Bronchial epithelial cell (primary cell): ENCODE measurements around the gene DDX42. TPM values are rescaled to one million over a fixed set of nuclear protein-coding genes. Genes with fewer than 3 reads are reported as not detected.
"Not testable (repeated sequence)": the region's sequence is repeated elsewhere in the genome, so short reads cannot be mapped to it uniquely, and the experiment has no call there.

ENCODE experiments used
- DNase-seq: peaks from one replicate; pipeline ENCODE4 v3.0.0-alpha.2; 2010; ENCODE audit warnings: low read depth
- FAIRE-seq: peaks from 2 replicates; lab custom pipeline; 2011; peaks lifted over from hg19 to GRCh38; lab: Jason Lieb, UNC
- H3K27me3 ChIP-seq: 2 replicates; pipeline ENCODE4 v1.5.1; 2011; ENCODE audit warnings: low read length; ENCODE audit not compliant: control insufficient read depth, insufficient read depth
- H3K36me3 ChIP-seq: 2 replicates; pipeline ENCODE4 v1.5.1; 2011; ENCODE audit warnings: low read length; ENCODE audit not compliant: control insufficient read depth, insufficient read depth
- H3K4me3 ChIP-seq: 2 replicates; pipeline ENCODE4 v1.5.1; 2011; ENCODE audit warnings: mild to moderate bottlenecking, low read depth, low read length, control low read depth
- CTCF ChIP-seq: IDR thresholded peaks from 2 replicates; pipeline ENCODE4 v1.5.1; 2011; ENCODE audit warnings: mild to moderate bottlenecking, moderate library complexity, low read length, control low read depth, inconsistent platforms; ENCODE audit not compliant: insufficient read depth, severe bottlenecking
- total RNA-seq: library from RNA; depleted of rRNA; stranded (reverse); fragments of >200 nt; gene quantifications from 2 replicates; pipeline ENCODE4 v1.2.1, GENCODE V29; 2014

The DDX42 gene
- total RNA-seq, 1 donor from 2014 or later, result 65.0 TPM

- Histone ChIP-seq H3K36me3 (peaks cover 15% of the 10 kb centered on the region), H3K27me3 (no peaks in the 10 kb centered on the region), H3K4me3 (no peak overlapping the region)
- DNase-seq (peak; percentile 80), FAIRE-seq (no peak)
- TF ChIP-seq CTCF, result no peak
Measured at GRCh38 chr17:63792055-63792729, 18.2 kb downstream of the DDX42 start.

- H3K36me3 ChIP-seq, result peaks cover 20% of the 10 kb centered on the region
- not testable (repeated sequence) for DNase-seq, FAIRE-seq, H3K4me3 ChIP-seq, H3K27me3 ChIP-seq
Measured at GRCh38 chr17:63796375-63796774, 22.4 kb downstream of the DDX42 start.

DNA sequence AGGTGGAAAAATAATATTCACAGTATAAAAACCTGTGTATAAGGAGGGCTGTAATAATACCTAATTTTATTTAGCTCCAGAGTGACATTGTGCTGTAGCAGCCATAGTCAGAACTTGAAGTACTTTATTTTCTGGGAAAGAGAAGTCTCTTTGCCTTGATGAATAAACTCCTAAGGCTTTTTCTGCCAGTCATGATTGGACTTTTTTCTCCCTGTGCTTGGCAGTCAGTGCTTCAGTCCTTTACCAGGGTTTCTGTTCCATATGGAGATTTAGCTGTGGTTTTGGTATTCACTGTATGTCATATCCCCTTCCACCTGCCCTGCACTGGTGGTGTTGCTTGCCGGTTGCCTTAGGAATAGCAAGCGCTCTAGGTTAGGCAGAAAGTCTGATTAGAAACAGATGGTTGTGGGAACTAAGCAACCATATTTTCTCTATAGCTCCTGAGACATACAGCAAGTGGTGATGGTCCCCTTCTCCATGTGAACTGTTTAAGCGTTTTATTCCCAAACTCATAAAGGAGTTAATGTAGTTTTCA, 24.7 kb downstream of the DDX42 start:
- Histone ChIP-seq H3K27me3 (no peaks in the 10 kb centered on the region), H3K4me3 (no peak overlapping the region), H3K36me3 (peaks cover 26% of the 10 kb centered on the region)
- FAIRE-seq (no peak), DNase-seq (no peak)
- no peak for TF ChIP-seq CTCF

DNA sequence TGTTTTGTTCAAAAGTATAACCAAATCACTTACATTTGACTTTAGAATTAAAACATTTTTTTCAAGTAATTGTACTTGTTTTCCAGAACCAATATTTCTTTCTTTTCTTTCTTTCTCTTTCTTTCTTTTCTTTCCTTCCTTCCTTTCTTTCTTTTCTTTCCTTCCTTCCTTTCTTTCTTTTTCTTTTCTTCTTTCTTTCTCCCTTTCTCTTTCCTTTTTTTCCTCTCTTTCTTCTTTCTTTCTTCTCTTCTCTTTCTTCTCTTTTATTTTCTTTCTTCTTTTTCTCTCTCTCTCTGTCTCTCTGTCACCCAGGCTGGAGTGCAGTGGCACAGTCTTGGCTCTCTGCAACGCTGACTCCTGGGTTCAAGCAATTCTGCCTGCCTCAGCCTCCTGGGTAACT, 26.8 kb downstream of the DDX42 start:
- peaks cover 22% of the 10 kb centered on the region for H3K36me3 ChIP-seq
- no peaks in the 10 kb centered on the region for H3K27me3 ChIP-seq
- H3K4me3 ChIP-seq, result no peak overlapping the region
- DNase-seq (no peak), FAIRE-seq (no peak)
- TF ChIP-seq CTCF, result no peak

- FAIRE-seq (no peak), DNase-seq (no peak)
Measured at GRCh38 chr17:63804328-63804727, 30.4 kb downstream of the DDX42 start.

DNA sequence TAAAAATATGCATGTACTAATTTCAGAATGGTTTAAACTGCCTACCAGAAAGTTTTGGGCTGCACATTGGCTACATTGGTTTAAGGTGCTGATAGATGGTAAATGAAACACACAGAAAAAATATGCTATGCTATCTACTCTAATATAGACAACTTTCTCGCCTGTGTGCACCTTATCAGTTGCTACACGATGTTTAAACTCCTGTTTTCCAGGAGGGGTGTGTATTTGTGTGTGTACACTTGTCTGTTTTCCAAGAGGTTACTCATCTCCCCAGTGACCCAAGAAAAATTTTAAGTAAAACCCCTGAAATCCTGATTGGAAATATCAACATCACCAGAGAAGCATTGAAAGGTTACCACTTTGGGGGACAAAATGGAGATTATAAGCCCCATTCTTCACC, 31.6 kb downstream of the DDX42 start:
- Histone ChIP-seq H3K27me3 (no peaks in the 10 kb centered on the region), H3K36me3 (peaks cover 15% of the 10 kb centered on the region), H3K4me3 (no peak overlapping the region)
- FAIRE-seq (no peak), DNase-seq (no peak)
- TF ChIP-seq CTCF, result no peak

More at GRCh38 chr17:63804328-63804727, 30.4 kb downstream of the DDX42 start:
- Histone ChIP-seq H3K4me3 (no peak overlapping the region), H3K27me3 (no peaks in the 10 kb centered on the region), H3K36me3 (peaks cover 16% of the 10 kb centered on the region)
- TF ChIP-seq CTCF, result no peak
